Measurements from ENCODE around the gene MRPL17.
"Not testable (repeated sequence)": the region's sequence is repeated elsewhere in the genome, so short reads cannot be mapped to it uniquely, and the experiment has no call there.

The MRPL17 gene

DNA sequence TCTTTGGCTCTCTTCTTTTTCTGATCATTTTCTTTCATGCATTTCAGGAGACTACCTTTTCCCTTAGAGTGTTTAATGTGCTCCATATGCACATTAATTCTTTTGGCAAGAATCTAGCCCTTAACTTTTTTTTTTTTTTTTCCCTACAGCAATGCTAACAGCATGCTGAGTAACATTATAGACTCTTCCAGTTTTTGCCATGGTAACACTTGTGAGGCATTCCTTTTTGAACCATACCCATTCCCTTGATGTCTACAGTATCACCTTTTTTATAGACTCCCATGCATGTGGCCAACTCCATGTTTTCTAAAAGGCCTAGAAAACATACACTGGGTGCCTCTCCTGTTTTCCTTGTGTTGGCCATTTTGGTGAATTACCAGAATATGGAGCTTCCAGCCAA lies 2.9 kb upstream of the MRPL17 start:
- peak overlapping the region; percentile 19 to 75 (median 41) for H3K27ac Mint-ChIP-seq

DNA sequence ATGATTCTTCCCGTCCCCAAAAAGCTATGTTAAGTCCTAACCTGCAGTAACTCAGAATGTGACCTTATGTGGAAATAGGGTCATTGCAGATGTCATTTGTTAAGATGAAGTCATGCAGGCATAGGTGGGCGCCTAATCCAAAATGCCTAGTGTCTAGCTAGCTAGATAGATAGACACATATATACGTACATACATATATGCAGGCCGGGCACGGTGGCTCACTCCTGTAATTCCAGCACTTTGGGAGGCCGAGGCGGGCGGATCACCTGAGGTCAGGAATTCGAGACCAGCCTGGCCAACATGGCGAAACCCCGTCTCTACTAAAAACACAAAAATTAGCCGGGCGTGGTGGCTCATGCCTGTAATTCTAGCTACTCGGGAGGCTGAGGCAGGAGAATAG lies 928 bp upstream of the MRPL17 start:
- peak overlapping the region; percentile 93 to 98 (median 95) for H3K27ac Mint-ChIP-seq

More for the DNA sequence above, 2.9 kb upstream of the MRPL17 start:
- peaks cover 6% of the 10 kb centered on the region for H3K36me3 Mint-ChIP-seq (ENCODE audit: low read depth)
- H3K9me3 Mint-ChIP-seq: peaks cover 4% of the 10 kb centered on the region
- H3K4me3 Mint-ChIP-seq: peak overlapping the region; percentile 34 to 66 (median 48)
- TF ChIP-seq, protein P1, sequence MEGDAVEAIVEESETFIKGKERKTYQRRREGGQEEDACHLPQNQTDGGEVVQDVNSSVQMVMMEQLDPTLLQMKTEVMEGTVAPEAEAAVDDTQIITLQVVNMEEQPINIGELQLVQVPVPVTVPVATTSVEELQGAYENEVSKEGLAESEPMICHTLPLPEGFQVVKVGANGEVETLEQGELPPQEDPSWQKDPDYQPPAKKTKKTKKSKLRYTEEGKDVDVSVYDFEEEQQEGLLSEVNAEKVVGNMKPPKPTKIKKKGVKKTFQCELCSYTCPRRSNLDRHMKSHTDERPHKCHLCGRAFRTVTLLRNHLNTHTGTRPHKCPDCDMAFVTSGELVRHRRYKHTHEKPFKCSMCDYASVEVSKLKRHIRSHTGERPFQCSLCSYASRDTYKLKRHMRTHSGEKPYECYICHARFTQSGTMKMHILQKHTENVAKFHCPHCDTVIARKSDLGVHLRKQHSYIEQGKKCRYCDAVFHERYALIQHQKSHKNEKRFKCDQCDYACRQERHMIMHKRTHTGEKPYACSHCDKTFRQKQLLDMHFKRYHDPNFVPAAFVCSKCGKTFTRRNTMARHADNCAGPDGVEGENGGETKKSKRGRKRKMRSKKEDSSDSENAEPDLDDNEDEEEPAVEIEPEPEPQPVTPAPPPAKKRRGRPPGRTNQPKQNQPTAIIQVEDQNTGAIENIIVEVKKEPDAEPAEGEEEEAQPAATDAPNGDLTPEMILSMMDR (IDR thresholded peaks at IDR 0.05; ENCODE audit: unreplicated experiment in 3 of 3): no peak
- peaks cover 21% of the 10 kb centered on the region for H3K4me1 Mint-ChIP-seq
- H3K27me3 Mint-ChIP-seq (ENCODE audit: low read depth): peaks cover 5% of the 10 kb centered on the region

DNA sequence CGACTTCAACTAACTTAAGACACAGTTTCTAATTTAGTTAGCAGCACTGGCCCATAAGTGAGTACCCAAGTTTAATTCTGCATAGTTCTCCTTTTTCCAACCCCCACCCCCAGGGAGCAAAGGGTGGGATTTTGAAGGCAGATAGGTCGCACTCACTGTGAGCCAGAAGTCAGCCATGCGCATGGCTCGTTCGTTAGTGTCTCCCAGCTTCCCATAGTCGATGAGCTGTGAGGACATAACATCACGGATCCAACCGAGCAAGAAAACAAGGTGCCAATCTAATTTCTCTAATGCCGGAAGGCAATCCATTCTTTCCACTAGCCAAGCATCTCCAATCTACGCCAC lies 577 bp downstream of the MRPL17 start:
- Mint-ChIP-seq H3K4me1 (peaks cover 21% of the 10 kb centered on the region), H3K27ac (peak overlapping the region; percentile 93 to 98 (median 95)), H3K36me3 (ENCODE audit: low read depth) (peaks cover 19% of the 10 kb centered on the region), H3K27me3 (ENCODE audit: low read depth) (peaks cover 5% of the 10 kb centered on the region), H3K4me3 (peak overlapping the region; percentile 98 to 100 (median 99)), H3K9me3 (no peaks in the 10 kb centered on the region)
- TF ChIP-seq, protein P1 (IDR thresholded peaks at IDR 0.05; ENCODE audit: unreplicated experiment in 3 of 3): no peak

More for the DNA sequence above, 928 bp upstream of the MRPL17 start:
- Mint-ChIP-seq H3K4me1 (peaks cover 21% of the 10 kb centered on the region), H3K36me3 (ENCODE audit: low read depth) (peaks cover 16% of the 10 kb centered on the region), H3K4me3 (peak overlapping the region; percentile 80 to 100 (median 99))
- not testable (repeated sequence) for H3K9me3 Mint-ChIP-seq; H3K27me3 Mint-ChIP-seq (ENCODE audit: low read depth)

DNA sequence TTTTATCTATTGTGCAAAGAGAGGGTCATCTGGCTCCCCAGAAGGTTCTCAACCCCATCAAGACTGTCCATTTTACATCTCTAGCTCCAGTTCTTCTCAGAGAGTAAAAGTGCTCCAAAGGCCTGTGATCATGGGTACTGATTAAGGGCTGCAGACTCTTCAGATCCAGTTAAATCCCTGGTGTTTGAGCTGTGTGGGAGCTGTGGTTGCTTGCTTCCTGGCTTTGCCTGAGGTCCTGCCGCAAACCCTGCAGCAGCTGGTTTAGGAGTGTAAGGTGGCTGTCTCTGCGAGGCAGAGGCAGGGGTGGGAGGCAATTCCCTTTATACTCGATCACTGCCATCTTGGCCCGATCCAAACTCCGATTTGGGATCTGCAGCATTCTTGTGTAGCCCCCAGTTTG lies 1.2 kb downstream of the MRPL17 start:
- Mint-ChIP-seq H3K4me3 (peak overlapping the region; percentile 98 to 100 (median 99)), H3K4me1 (peaks cover 21% of the 10 kb centered on the region), H3K9me3 (no peaks in the 10 kb centered on the region), H3K27ac (peak overlapping the region; percentile 93 to 98 (median 95)), H3K27me3 (ENCODE audit: low read depth) (peaks cover 5% of the 10 kb centered on the region), H3K36me3 (ENCODE audit: low read depth) (peaks cover 19% of the 10 kb centered on the region)
- TF ChIP-seq, protein P1 (IDR thresholded peaks at IDR 0.05; ENCODE audit: unreplicated experiment in 3 of 3): no peak

DNA sequence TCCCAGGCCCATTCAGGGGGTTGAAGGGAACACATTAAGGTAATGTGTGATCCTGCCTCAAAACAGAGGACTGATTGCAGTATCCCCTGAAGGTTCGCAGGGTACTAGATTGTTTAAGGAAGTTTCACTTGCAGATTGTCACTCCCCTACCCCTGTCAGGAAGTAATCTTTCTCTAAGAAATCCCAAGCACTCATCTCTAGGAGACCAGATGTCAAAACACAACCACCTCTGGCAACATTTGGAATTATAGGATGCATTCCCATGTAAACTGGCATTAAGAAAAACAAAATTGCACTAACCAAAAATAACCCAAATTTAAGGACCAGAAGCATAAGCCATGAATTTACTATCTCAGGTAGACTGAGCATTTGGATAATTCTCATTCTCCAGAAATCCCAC lies 1.6 kb downstream of the MRPL17 start:
- TF ChIP-seq, protein P1 (IDR thresholded peaks at IDR 0.05; ENCODE audit: unreplicated experiment in 3 of 3): no peak
- Mint-ChIP-seq H3K4me3 (peak overlapping the region; percentile 98 to 100 (median 99)), H3K27me3 (ENCODE audit: low read depth) (peaks cover 5% of the 10 kb centered on the region), H3K4me1 (peaks cover 21% of the 10 kb centered on the region), H3K27ac (peak overlapping the region; percentile 73 to 95 (median 82)), H3K9me3 (no peaks in the 10 kb centered on the region), H3K36me3 (ENCODE audit: low read depth) (peaks cover 19% of the 10 kb centered on the region)

DNA sequence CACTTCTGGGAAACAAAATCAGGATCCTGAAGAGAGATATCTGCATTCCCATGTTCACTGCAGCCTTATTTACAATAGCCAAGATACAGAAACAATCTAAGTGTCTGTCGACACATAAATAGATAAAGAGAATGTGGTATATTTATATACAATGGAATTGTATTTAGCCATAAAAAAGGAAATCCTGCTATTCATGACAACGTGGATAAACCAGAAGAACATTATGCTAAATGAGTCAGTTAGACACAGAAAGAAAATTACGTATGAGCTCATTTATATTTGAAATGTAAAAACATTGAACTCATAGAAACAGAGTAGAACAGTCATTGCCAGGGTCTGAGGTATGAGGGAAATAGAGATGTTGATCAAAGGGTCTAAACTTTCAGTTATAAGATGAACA lies 6.1 kb downstream of the MRPL17 start:
- no peak overlapping the region for H3K4me3 Mint-ChIP-seq
- H3K9me3 Mint-ChIP-seq: no peaks in the 10 kb centered on the region
- peaks cover 19% of the 10 kb centered on the region for H3K36me3 Mint-ChIP-seq (ENCODE audit: low read depth)
- peaks cover 9% of the 10 kb centered on the region for H3K4me1 Mint-ChIP-seq
- TF ChIP-seq, protein P1 (IDR thresholded peaks at IDR 0.05; ENCODE audit: unreplicated experiment in 3 of 3): no peak
- no peaks in the 10 kb centered on the region for H3K27me3 Mint-ChIP-seq (ENCODE audit: low read depth)
- no peak overlapping the region for H3K27ac Mint-ChIP-seq
